Astrocyte (in vitro differentiated cells and primary cell): Measurements from ENCODE around the gene VWC2. TPM values are rescaled to one million over a fixed set of nuclear protein-coding genes. Genes with fewer than 3 reads are reported as not detected.

Experiments used
- DNase-seq: peaks from one replicate; pipeline ENCODE4 v3.0.0-alpha.2; 2010; ENCODE audit warnings: low read depth
- FAIRE-seq: peaks from 2 replicates; lab custom pipeline; 2011; peaks lifted over from hg19 to GRCh38; lab: Jason Lieb, UNC
- H2AFZ ChIP-seq: 2 replicates; pipeline ENCODE4 v1.6.0; 2012; ENCODE audit warnings: low read depth, low read length, inconsistent platforms
- H3K27ac ChIP-seq: 2 replicates; pipeline ENCODE4 v1.5.1; 2011; ENCODE audit warnings: low read depth, low read length, inconsistent platforms
- H3K27me3 ChIP-seq: 2 replicates; pipeline ENCODE4 v1.6.0; 2011; ENCODE audit warnings: low read length, inconsistent platforms; ENCODE audit not compliant: insufficient read depth
- H3K36me3 ChIP-seq: 2 replicates; pipeline ENCODE4 v1.5.1; 2011; ENCODE audit warnings: low read length, inconsistent platforms; ENCODE audit not compliant: insufficient read depth
- H3K4me1 ChIP-seq: 2 replicates; pipeline ENCODE4 v1.5.1; 2011; ENCODE audit warnings: low read length, inconsistent platforms; ENCODE audit not compliant: insufficient read depth
- H3K4me2 ChIP-seq: 2 replicates; pipeline ENCODE4 v1.6.0; 2012; ENCODE audit warnings: low read length, inconsistent platforms
- H3K4me3 ChIP-seq: 2 replicates; pipeline ENCODE4 v1.5.1; 2011; ENCODE audit warnings: low read depth, mild to moderate bottlenecking, low read length, inconsistent platforms; ENCODE audit not compliant: insufficient read depth
- H3K79me2 ChIP-seq: 2 replicates; pipeline ENCODE4 v1.6.0; 2012; ENCODE audit warnings: mild to moderate bottlenecking, low read length, inconsistent platforms; ENCODE audit not compliant: insufficient read depth
- H3K9ac ChIP-seq: 2 replicates; pipeline ENCODE4 v1.6.0; 2012; ENCODE audit warnings: mild to moderate bottlenecking, low read length, inconsistent platforms
- H3K9me3 ChIP-seq: 2 replicates; pipeline ENCODE4 v1.5.1; 2012; ENCODE audit warnings: low read depth, mild to moderate bottlenecking, low read length, inconsistent platforms; ENCODE audit not compliant: insufficient read depth
- H4K20me1 ChIP-seq: 2 replicates; pipeline ENCODE4 v1.6.0; 2012; ENCODE audit warnings: low read length, inconsistent platforms; ENCODE audit not compliant: insufficient read depth
- H3K27ac Mint-ChIP-seq: one replicate; pipeline ENCODE4 v1.8.0; 2021; ENCODE audit warnings: mild to moderate bottlenecking, mixed read lengths; ENCODE audit not compliant: unreplicated experiment
- H3K27me3 Mint-ChIP-seq: one replicate; pipeline ENCODE4 v1.8.0; 2021; ENCODE audit warnings: low read depth, mixed read lengths; ENCODE audit not compliant: unreplicated experiment
- H3K36me3 Mint-ChIP-seq: one replicate; pipeline ENCODE4 v1.8.0; 2021; ENCODE audit warnings: low read depth, mixed read lengths; ENCODE audit not compliant: unreplicated experiment
- H3K4me1 Mint-ChIP-seq: one replicate; pipeline ENCODE4 v1.8.0; 2021; ENCODE audit warnings: low read depth, mixed read lengths; ENCODE audit not compliant: unreplicated experiment
- H3K4me3 Mint-ChIP-seq: one replicate; pipeline ENCODE4 v1.8.0; 2021; ENCODE audit warnings: mild to moderate bottlenecking, moderate library complexity, mixed read lengths; ENCODE audit not compliant: unreplicated experiment
- H3K9me3 Mint-ChIP-seq: one replicate; pipeline ENCODE4 v1.8.0; 2021; ENCODE audit warnings: mild to moderate bottlenecking, mixed read lengths; ENCODE audit not compliant: unreplicated experiment
- CTCF ChIP-seq: IDR thresholded peaks from 2 replicates; pipeline ENCODE4 v1.5.1; 2011; ENCODE audit warnings: low read depth, mild to moderate bottlenecking, inconsistent platforms, low read length, moderate library complexity; ENCODE audit not compliant: insufficient read depth
- EZH2 ChIP-seq: IDR thresholded peaks from 2 replicates; pipeline ENCODE4 v1.6.1; 2012; ENCODE audit warnings: mild to moderate bottlenecking, low read length, inconsistent platforms; ENCODE audit not compliant: insufficient read depth
- total RNA-seq: library from RNA; stranded (reverse); gene quantifications from 2 replicates; pipeline ENCODE4 v1.2.1, GENCODE V29; 2021

The VWC2 gene
- total RNA-seq, 1 donor from 2014 or later = not detected

- H3K27me3 ChIP-seq = no peaks in the 10 kb centered on the region
- H3K4me3 ChIP-seq = no peak overlapping the region
- DNase-seq (no peak), FAIRE-seq (no peak)
- TF ChIP-seq CTCF (no peak), EZH2 (no peak)
- H3K36me3 ChIP-seq = no peaks in the 10 kb centered on the region
- H3K27me3 Mint-ChIP-seq = no peaks in the 10 kb centered on the region
- no peaks in the 10 kb centered on the region for H3K79me2 ChIP-seq
- no peak overlapping the region for H3K9ac ChIP-seq
- H2AFZ ChIP-seq = no peak overlapping the region
- peaks cover 2% of the 10 kb centered on the region for H3K36me3 Mint-ChIP-seq
- H3K27ac Mint-ChIP-seq = no peak overlapping the region
- H3K27ac ChIP-seq = no peak overlapping the region
- H3K4me3 Mint-ChIP-seq = no peak overlapping the region
- H4K20me1 ChIP-seq = no peaks in the 10 kb centered on the region
- H3K9me3 ChIP-seq = no peaks in the 10 kb centered on the region
- no peaks in the 10 kb centered on the region for H3K4me1 ChIP-seq
- H3K9me3 Mint-ChIP-seq = no peaks in the 10 kb centered on the region
- no peak overlapping the region for H3K4me2 ChIP-seq
- no peaks in the 10 kb centered on the region for H3K4me1 Mint-ChIP-seq
Observed at GRCh38 chr7:49812534-49812933, 39.1 kb downstream of the VWC2 start.

GRCh38 chr7:49817279-49817678, 43.8 kb downstream of the VWC2 start:
- H3K9ac ChIP-seq = no peak overlapping the region
- no peaks in the 10 kb centered on the region for H3K79me2 ChIP-seq
- no peak overlapping the region for H3K4me2 ChIP-seq
- no peak for DNase-seq
- Mint-ChIP-seq H3K27me3 (no peaks in the 10 kb centered on the region), H3K4me1 (no peaks in the 10 kb centered on the region), H3K4me3 (no peak overlapping the region), H3K9me3 (no peaks in the 10 kb centered on the region), H3K36me3 (peaks cover 2% of the 10 kb centered on the region), H3K27ac (no peak overlapping the region)
- FAIRE-seq = no peak
- H3K4me3 ChIP-seq = no peak overlapping the region
- H3K9me3 ChIP-seq = no peaks in the 10 kb centered on the region
- TF ChIP-seq EZH2 (no peak), CTCF (no peak)
- no peak overlapping the region for H2AFZ ChIP-seq
- no peak overlapping the region for H3K27ac ChIP-seq
- H4K20me1 ChIP-seq = no peaks in the 10 kb centered on the region
- H3K36me3 ChIP-seq = no peaks in the 10 kb centered on the region
- no peaks in the 10 kb centered on the region for H3K27me3 ChIP-seq
- H3K4me1 ChIP-seq = no peaks in the 10 kb centered on the region

GRCh38 chr7:49821181-49821580, 47.7 kb downstream of the VWC2 start:
- no peaks in the 10 kb centered on the region for H4K20me1 ChIP-seq
- Mint-ChIP-seq H3K27ac (no peak overlapping the region), H3K4me1 (no peaks in the 10 kb centered on the region), H3K27me3 (no peaks in the 10 kb centered on the region), H3K4me3 (no peak overlapping the region), H3K9me3 (no peaks in the 10 kb centered on the region), H3K36me3 (no peaks in the 10 kb centered on the region)
- H3K36me3 ChIP-seq = no peaks in the 10 kb centered on the region
- H2AFZ ChIP-seq = no peak overlapping the region
- H3K27me3 ChIP-seq = no peaks in the 10 kb centered on the region
- no peak overlapping the region for H3K9ac ChIP-seq
- H3K4me3 ChIP-seq = no peak overlapping the region
- FAIRE-seq (no peak), DNase-seq (no peak)
- H3K9me3 ChIP-seq = no peaks in the 10 kb centered on the region
- TF ChIP-seq CTCF (no peak), EZH2 (no peak)
- H3K79me2 ChIP-seq = no peaks in the 10 kb centered on the region
- no peaks in the 10 kb centered on the region for H3K4me1 ChIP-seq
- H3K27ac ChIP-seq = no peak overlapping the region
- no peak overlapping the region for H3K4me2 ChIP-seq
